HCT116 (cell line): ENCODE data around the gene OMP. TPM values are rescaled to one million over a fixed set of nuclear protein-coding genes. Genes with fewer than 3 reads are reported as not detected.

ENCODE experiments used
- ATAC-seq: fragments of 200-7000 bp; cut with Tn5 transposase; 2 replicates; pipeline ENCODE4 v1.9.1; 2020; ENCODE audit warnings: mild to moderate bottlenecking, moderate library complexity
- BruUV-seq: library from RNA; stranded (reverse); fragments of 400-500 nt; replicated peaks from 2 replicates; lab custom pipeline; 2021; lab: Mats Ljungman, UMichigan
- CTCF ChIA-PET: fragments of 300-600 bp; sonication (Branson Sonifier 250); formaldehyde crosslinking; loops from one replicate; lab custom pipeline; 2021; ENCODE audit warnings: antibody characterized with exemption; lab: Charles Lee
- POLR2A ChIA-PET: fragments of 300-600, 350-600 bp; sonication (Branson Sonifier 250); formaldehyde crosslinking; loops from one replicate; lab custom pipeline; 2021; ENCODE audit warnings: antibody characterized with exemption; lab: Charles Lee
- RAD21 ChIA-PET, 2 experiments: fragments of 300-600 bp; sonication (Branson Sonifier 250); formaldehyde crosslinking; loops; one replicate each; lab custom pipeline; 2023; ENCODE audit warnings: low total read pairs in 2 of 2; ENCODE audit not compliant: uncharacterized antibody in 2 of 2, unreplicated experiment in 2 of 2, low non-redundant PET in 1 of 2; lab: Charles Lee
- DNase-seq: peaks from one replicate; pipeline ENCODE4 v3.0.0-alpha.2; 2010; ENCODE audit warnings: low read depth, low spot score
- H2AFZ ChIP-seq: fragments of 200-600 bp; shearing (Covaris generic), sonication (generic); 2 replicates; pipeline ENCODE4 v1.6.1; 2017; ENCODE audit warnings: low read depth, mixed run types, mixed read lengths, antibody characterized with exemption, low read length; ENCODE audit not compliant: poor library complexity, severe bottlenecking
- H3K27ac ChIP-seq: 2 replicates; pipeline ENCODE4 v1.5.1; 2012; ENCODE audit warnings: low read depth, low read length
- H3K27me3 ChIP-seq: fragments of 200-600 bp; sonication (generic); 2 replicates; pipeline ENCODE4 v1.6.1; 2016; ENCODE audit warnings: mixed run types, low read length, mixed read lengths; ENCODE audit not compliant: insufficient read depth
- H3K36me3 ChIP-seq, 2 experiments: fragments of 200-500 bp in 1 of 2; fragments of 200-600 bp in 1 of 2; sonication (Bioruptor generic) in 1 of 2; sonication (generic) in 1 of 2; 2 replicates each; pipeline versions ENCODE4 v1.5.1 to v1.6.1; 2014 to 2016; ENCODE audit warnings: low read length in 2 of 2, inconsistent platforms in 1 of 2, mixed read lengths in 1 of 2, mixed run types in 1 of 2; ENCODE audit not compliant: insufficient read depth in 2 of 2, control insufficient read depth in 1 of 2
- H3K4me1 ChIP-seq, 2 experiments: fragments of 200-600 bp in 1 of 2; sonication (generic) in 1 of 2; 2 replicates each; pipeline versions ENCODE4 v1.5.1 to v1.6.1; 2012 to 2017; ENCODE audit warnings: low read length in 2 of 2, inconsistent platforms in 1 of 2, mild to moderate bottlenecking in 1 of 2, mixed read lengths in 1 of 2, mixed run types in 1 of 2, moderate library complexity in 1 of 2; ENCODE audit not compliant: insufficient read depth in 2 of 2, control insufficient read depth in 1 of 2
- H3K4me2 ChIP-seq: fragments of 200-600 bp; sonication (generic); 2 replicates; pipeline ENCODE4 v1.6.1; 2017; ENCODE audit warnings: mixed run types, low read length, mixed read lengths
- H3K4me3 ChIP-seq, 2 experiments: fragments of 200-600 bp in 1 of 2; sonication (generic) in 1 of 2; replicated peaks in 1 of 2; 2 replicates each; pipeline ENCODE4 v1.5.1; 2011 to 2016; ENCODE audit warnings: low read length in 2 of 2, control low read depth in 1 of 2, low read depth in 1 of 2, mild to moderate bottlenecking in 1 of 2, mixed read lengths in 1 of 2, mixed run types in 1 of 2
- H3K79me2 ChIP-seq: fragments of 200-600 bp; sonication (generic); 2 replicates; pipeline ENCODE4 v1.6.1; 2017; ENCODE audit warnings: mild to moderate bottlenecking, mixed run types, low read length, moderate library complexity, mixed read lengths; ENCODE audit not compliant: insufficient read depth
- H3K9ac ChIP-seq: fragments of 200-600 bp; sonication (generic); 2 replicates; pipeline ENCODE4 v1.6.1; 2016; ENCODE audit warnings: low read length, mixed read lengths
- H3K9me2 ChIP-seq: fragments of 200-600 bp; sonication (generic), shearing (Covaris generic); 2 replicates; pipeline ENCODE4 v1.6.1; 2017; ENCODE audit warnings: mixed run types, mild to moderate bottlenecking, moderate library complexity; ENCODE audit not compliant: insufficient read depth
- H3K9me3 ChIP-seq, 2 experiments: fragments of 200-500 bp in 1 of 2; fragments of 200-600 bp in 1 of 2; sonication (Bioruptor generic) in 1 of 2; sonication (generic) in 1 of 2; 2 replicates each; pipeline ENCODE4 v1.6.1; 2014 to 2017; ENCODE audit warnings: low read length in 2 of 2, mixed read lengths in 2 of 2, inconsistent platforms in 1 of 2, low read depth in 1 of 2, mild to moderate bottlenecking in 1 of 2, mixed run types in 1 of 2, moderate library complexity in 1 of 2; ENCODE audit not compliant: control insufficient read depth in 1 of 2, insufficient read depth in 1 of 2
- H4K20me1 ChIP-seq: fragments of 200-600 bp; sonication (generic), shearing (Covaris generic); 2 replicates; pipeline ENCODE4 v1.6.1; 2017; ENCODE audit warnings: mixed run types, mild to moderate bottlenecking, moderate library complexity; ENCODE audit not compliant: insufficient read depth
- ATF3 ChIP-seq: IDR thresholded peaks from 2 replicates; pipeline ENCODE4 v1.6.1; 2012
- EGR1 ChIP-seq: IDR thresholded peaks from 2 replicates; pipeline ENCODE4 v1.6.1; 2012; ENCODE audit warnings: low read depth
- ELF1 ChIP-seq: IDR thresholded peaks from 2 replicates; pipeline ENCODE4 v1.6.1; 2012; ENCODE audit warnings: low read depth, borderline replicate concordance
- EZH2 ChIP-seq: fragments of 200-600 bp; sonication (generic); IDR thresholded peaks from 2 replicates; pipeline ENCODE4 v1.6.1; 2017; ENCODE audit warnings: antibody characterized with exemption, mixed run types
- RAD21 ChIP-seq: IDR thresholded peaks from 2 replicates; pipeline ENCODE4 v1.6.1; 2012; ENCODE audit warnings: low read depth, mild to moderate bottlenecking
- SIN3A ChIP-seq: IDR thresholded peaks from 2 replicates; pipeline ENCODE4 v1.6.1; 2012; ENCODE audit warnings: low read depth
- SRF ChIP-seq: IDR thresholded peaks from 2 replicates; pipeline ENCODE4 v1.6.1; 2012; ENCODE audit warnings: low read depth
- TCF7L2 ChIP-seq: IDR thresholded peaks from 2 replicates; pipeline ENCODE4 v1.7.0; 2011; ENCODE audit warnings: borderline replicate concordance, inconsistent platforms; ENCODE audit not compliant: insufficient read depth, insufficient read length; ENCODE audit errors: extremely low read depth
- ZFX ChIP-seq: fragments of 450-650 bp; IDR thresholded peaks from 2 replicates; pipeline ENCODE4 v1.6.1; 2017
- intact Hi-C: fragments of 100-400 bp; cut with micrococcal nuclease; formaldehyde crosslinking; loops from 2 replicates; pipeline ENCODE4 v1.10.0; 2022
- total RNA-seq: library from RNA; stranded (reverse); gene quantifications from one replicate; pipeline ENCODE4 v1.2.1, GENCODE V29; 2021; ENCODE audit not compliant: unreplicated experiment

Gene OMP
- total RNA-seq, 1 experiment from 2014 or later: not detected

- ChIA-PET POLR2A (no interaction called here), CTCF (interaction anchor here (0.6 to 2.6 kb wide), 15 partner anchors 9 to 493 kb away, joined by 3 to 26 read pairs (median 7); partner anchors contain the start of gene B3GNT6), RAD21 (interaction anchor here in 1 of 2 experiments (1.0 kb wide), 1 partner anchor 79 kb away, joined by 3 read pairs; no protein-coding TSS in a partner anchor)
- no peak for TF ChIP-seq ATF3
- no peak for TF ChIP-seq SRF
- TF ChIP-seq TCF7L2: no peak
- TF ChIP-seq ZFX: no peak
- no peak for TF ChIP-seq EGR1
- TF ChIP-seq EZH2: no peak
- TF ChIP-seq RAD21: no peak
- TF ChIP-seq ELF1: no peak
- Histone ChIP-seq H3K27ac (no peak overlapping the region), H3K4me2 (peak overlapping the region; percentile 93), H3K9me3 (no peaks in the 10 kb centered on the region), H3K79me2 (no peaks in the 10 kb centered on the region), H4K20me1 (no peaks in the 10 kb centered on the region), H2AFZ (no peak overlapping the region), H3K27me3 (no peaks in the 10 kb centered on the region), H3K4me1 (peaks cover 3 to 15% of the 10 kb centered on the region in 2 experiments; a peak in 3 of 4 replicates), H3K4me3 (no peak overlapping the region), H3K36me3 (no peaks in the 10 kb centered on the region), H3K9ac (no peak overlapping the region), H3K9me2 (no peaks in the 10 kb centered on the region)
- intact Hi-C loops: no loop called here
- ATAC-seq (no peak), DNase-seq (no peak)
- BruUV-seq: no TSS peak
Measured at GRCh38 chr11:77126156-77126775, 23.6 kb downstream of the OMP start.

- intact Hi-C loops: loop anchor here (1.0 kb wide), 3 partner anchors 61 to 492 kb away; no protein-coding TSS in a partner anchor
- no peaks in the 10 kb centered on the region for H3K79me2 ChIP-seq
- H3K4me1 ChIP-seq: peaks cover 3 to 15% of the 10 kb centered on the region in 2 experiments; a peak in 3 of 4 replicates
- no TSS peak for BruUV-seq
- no peak for TF ChIP-seq SIN3A
- POLR2A ChIA-PET: interaction anchor here (1.0 kb wide), 1 partner anchor 12 kb away, joined by 3 read pairs; no protein-coding TSS in a partner anchor
- RAD21 ChIA-PET: interaction anchor here in 1 of 2 experiments (1.0 kb wide), 1 partner anchor 79 kb away, joined by 3 read pairs; no protein-coding TSS in a partner anchor
- H3K27me3 ChIP-seq: no peaks in the 10 kb centered on the region
- ATAC-seq: peak; percentile 70
- CTCF ChIA-PET: interaction anchor here (0.6 to 2.6 kb wide), 24 partner anchors 9 to 499 kb away, joined by 3 to 26 read pairs (median 4); partner anchors contain the start of gene B3GNT6
- H3K4me2 ChIP-seq: peak overlapping the region; percentile 93
- H3K4me3 ChIP-seq: peak overlapping the region; percentile 43 to 60
- no peaks in the 10 kb centered on the region for H3K9me2 ChIP-seq
- H3K9me3 ChIP-seq: no peaks in the 10 kb centered on the region
- H3K27ac ChIP-seq: no peak overlapping the region; the same call in 1 of the 2 replicates
- DNase-seq: no peak
- 0 out of 2 replicates have a peak overlapping the region, but pooled peaks have one; percentile 30 for H3K9ac ChIP-seq
- no peaks in the 10 kb centered on the region for H3K36me3 ChIP-seq
- H2AFZ ChIP-seq: peak overlapping the region; percentile 92
- no peaks in the 10 kb centered on the region for H4K20me1 ChIP-seq
Measured at GRCh38 chr11:77126861-77127234, 24.2 kb downstream of the OMP start.
